Measurements from ENCODE around the gene CST2.
A peak's percentile ranks its signal among the peaks of the same experiment; 100 is the strongest.
"Not testable (repeated sequence)": the region's sequence is repeated elsewhere in the genome, so short reads cannot be mapped to it uniquely, and the experiment has no call there.

The CST2 gene

GRCh38 chr20:23826541-23827021 is at the start of gene CST2:
CST2 (minus strand) TSS chr20:23826729; CDS start chr20:23826660, 69 bp downstream.
- Histone ChIP-seq H3K36me3 (ENCODE audit: control insufficient read depth, insufficient read depth, low read length, severe bottlenecking) (no peaks in the 10 kb centered on the region), H3K4me3 (ENCODE audit: low read length) (no peak within 1 kb of the TSS), H3K9me3 (ENCODE audit: control insufficient read depth, low read length) (no peaks in the 10 kb centered on the region), H3K9ac (ENCODE audit: low read length) (no peak within 1 kb of the TSS), H3K4me1 (ENCODE audit: control insufficient read depth, insufficient read depth, low read length) (peaks cover 7% of the 10 kb centered on the region), H3K27me3 (replicated peaks; ENCODE audit: control insufficient read depth, insufficient read depth, low read length) (no peaks in the 10 kb centered on the region)
- peak; percentile 9 for DNase-seq (ENCODE audit: low read depth)

GRCh38 chr20:23875606-23876237 is 49.2 kb upstream of the CST2 start:
- Histone ChIP-seq H3K27me3 (replicated peaks; ENCODE audit: control insufficient read depth, insufficient read depth, low read length) (peaks cover 74% of the 10 kb centered on the region), H3K36me3 (ENCODE audit: control insufficient read depth, insufficient read depth, low read length, severe bottlenecking) (no peaks in the 10 kb centered on the region), H3K9ac (ENCODE audit: low read length) (no peak overlapping the region), H3K9me3 (ENCODE audit: control insufficient read depth, low read length) (peaks cover 2% of the 10 kb centered on the region), H3K4me1 (ENCODE audit: control insufficient read depth, insufficient read depth, low read length) (no peaks in the 10 kb centered on the region), H3K4me3 (ENCODE audit: low read length) (no peak overlapping the region)
- DNase-seq (ENCODE audit: low read depth), result no peak

GRCh38 chr20:23874747-23875146 is 48.2 kb upstream of the CST2 start:
- no peak for DNase-seq (ENCODE audit: low read depth)
- Histone ChIP-seq H3K27me3 (replicated peaks; ENCODE audit: control insufficient read depth, insufficient read depth, low read length) (peaks cover 75% of the 10 kb centered on the region), H3K9me3 (ENCODE audit: control insufficient read depth, low read length) (peaks cover 2% of the 10 kb centered on the region), H3K36me3 (ENCODE audit: control insufficient read depth, insufficient read depth, low read length, severe bottlenecking) (no peaks in the 10 kb centered on the region), H3K9ac (ENCODE audit: low read length) (no peak overlapping the region), H3K4me1 (ENCODE audit: control insufficient read depth, insufficient read depth, low read length) (no peaks in the 10 kb centered on the region), H3K4me3 (ENCODE audit: low read length) (no peak overlapping the region)

GRCh38 chr20:23873370-23874015 is 47.0 kb upstream of the CST2 start:
- no peak for DNase-seq (ENCODE audit: low read depth)
- H3K27me3 ChIP-seq (replicated peaks; ENCODE audit: control insufficient read depth, insufficient read depth, low read length), result peaks cover 72% of the 10 kb centered on the region
- H3K4me1 ChIP-seq (ENCODE audit: control insufficient read depth, insufficient read depth, low read length), result no peaks in the 10 kb centered on the region
- no peak overlapping the region for H3K9ac ChIP-seq (ENCODE audit: low read length)
- peaks cover 2% of the 10 kb centered on the region for H3K9me3 ChIP-seq (ENCODE audit: control insufficient read depth, low read length)
- no peaks in the 10 kb centered on the region for H3K36me3 ChIP-seq (ENCODE audit: control insufficient read depth, insufficient read depth, low read length, severe bottlenecking)
- H3K4me3 ChIP-seq (ENCODE audit: low read length), result no peak overlapping the region

GRCh38 chr20:23872065-23872464 is 45.5 kb upstream of the CST2 start:
- peaks cover 2% of the 10 kb centered on the region for H3K9me3 ChIP-seq (ENCODE audit: control insufficient read depth, low read length)
- no peaks in the 10 kb centered on the region for H3K4me1 ChIP-seq (ENCODE audit: control insufficient read depth, insufficient read depth, low read length)
- no peak overlapping the region for H3K9ac ChIP-seq (ENCODE audit: low read length)
- H3K4me3 ChIP-seq (ENCODE audit: low read length), result no peak overlapping the region
- peaks cover 70% of the 10 kb centered on the region for H3K27me3 ChIP-seq (replicated peaks; ENCODE audit: control insufficient read depth, insufficient read depth, low read length)
- no peaks in the 10 kb centered on the region for H3K36me3 ChIP-seq (ENCODE audit: control insufficient read depth, insufficient read depth, low read length, severe bottlenecking)
- no peak for DNase-seq (ENCODE audit: low read depth)

GRCh38 chr20:23870461-23870860 is 43.9 kb upstream of the CST2 start:
- no peaks in the 10 kb centered on the region for H3K4me1 ChIP-seq (ENCODE audit: control insufficient read depth, insufficient read depth, low read length)
- peaks cover 69% of the 10 kb centered on the region for H3K27me3 ChIP-seq (replicated peaks; ENCODE audit: control insufficient read depth, insufficient read depth, low read length)
- no peaks in the 10 kb centered on the region for H3K36me3 ChIP-seq (ENCODE audit: control insufficient read depth, insufficient read depth, low read length, severe bottlenecking)
- no peak for DNase-seq (ENCODE audit: low read depth)
- H3K4me3 ChIP-seq (ENCODE audit: low read length), result no peak overlapping the region
- H3K9me3 ChIP-seq (ENCODE audit: control insufficient read depth, low read length), result peaks cover 2% of the 10 kb centered on the region
- no peak overlapping the region for H3K9ac ChIP-seq (ENCODE audit: low read length)

- Histone ChIP-seq H3K9me3 (ENCODE audit: control insufficient read depth, low read length) (peaks cover 2% of the 10 kb centered on the region), H3K9ac (ENCODE audit: low read length) (no peak overlapping the region), H3K4me1 (ENCODE audit: control insufficient read depth, insufficient read depth, low read length) (no peaks in the 10 kb centered on the region), H3K27me3 (replicated peaks; ENCODE audit: control insufficient read depth, insufficient read depth, low read length) (peaks cover 62% of the 10 kb centered on the region), H3K36me3 (ENCODE audit: control insufficient read depth, insufficient read depth, low read length, severe bottlenecking) (no peaks in the 10 kb centered on the region), H3K4me3 (ENCODE audit: low read length) (no peak overlapping the region)
- DNase-seq (ENCODE audit: low read depth), result no peak
Measured at GRCh38 chr20:23869520-23869919, 43.0 kb upstream of the CST2 start.

GRCh38 chr20:23868321-23868720 is 41.8 kb upstream of the CST2 start:
- H3K9me3 ChIP-seq (ENCODE audit: control insufficient read depth, low read length), result peaks cover 2% of the 10 kb centered on the region
- DNase-seq (ENCODE audit: low read depth), result no peak
- H3K4me3 ChIP-seq (ENCODE audit: low read length), result no peak overlapping the region
- H3K9ac ChIP-seq (ENCODE audit: low read length), result no peak overlapping the region
- H3K36me3 ChIP-seq (ENCODE audit: control insufficient read depth, insufficient read depth, low read length, severe bottlenecking), result no peaks in the 10 kb centered on the region
- H3K4me1 ChIP-seq (ENCODE audit: control insufficient read depth, insufficient read depth, low read length), result no peaks in the 10 kb centered on the region
- H3K27me3 ChIP-seq (replicated peaks; ENCODE audit: control insufficient read depth, insufficient read depth, low read length), result peaks cover 54% of the 10 kb centered on the region

GRCh38 chr20:23867152-23867776 is 40.7 kb upstream of the CST2 start:
- peaks cover 48% of the 10 kb centered on the region for H3K27me3 ChIP-seq (replicated peaks; ENCODE audit: control insufficient read depth, insufficient read depth, low read length)
- no peak for DNase-seq (ENCODE audit: low read depth)
- H3K9ac ChIP-seq (ENCODE audit: low read length), result no peak overlapping the region
- no peaks in the 10 kb centered on the region for H3K4me1 ChIP-seq (ENCODE audit: control insufficient read depth, insufficient read depth, low read length)
- no peaks in the 10 kb centered on the region for H3K36me3 ChIP-seq (ENCODE audit: control insufficient read depth, insufficient read depth, low read length, severe bottlenecking)
- peaks cover 8% of the 10 kb centered on the region for H3K9me3 ChIP-seq (ENCODE audit: control insufficient read depth, low read length)
- H3K4me3 ChIP-seq (ENCODE audit: low read length), result no peak overlapping the region

- not testable (repeated sequence) for H3K9me3 ChIP-seq (ENCODE audit: control insufficient read depth, low read length); H3K9ac ChIP-seq (ENCODE audit: low read length); H3K36me3 ChIP-seq (ENCODE audit: control insufficient read depth, insufficient read depth, low read length, severe bottlenecking); H3K4me1 ChIP-seq (ENCODE audit: control insufficient read depth, insufficient read depth, low read length); DNase-seq (ENCODE audit: low read depth); H3K4me3 ChIP-seq (ENCODE audit: low read length)
- peaks cover 16% of the 10 kb centered on the region for H3K27me3 ChIP-seq (replicated peaks; ENCODE audit: control insufficient read depth, insufficient read depth, low read length)
Measured at GRCh38 chr20:23860771-23861170, 34.2 kb upstream of the CST2 start.

GRCh38 chr20:23857962-23858595 is 31.6 kb upstream of the CST2 start:
- no peak for DNase-seq (ENCODE audit: low read depth)
- Histone ChIP-seq H3K36me3 (ENCODE audit: control insufficient read depth, insufficient read depth, low read length, severe bottlenecking) (no peaks in the 10 kb centered on the region), H3K9ac (ENCODE audit: low read length) (no peak overlapping the region), H3K27me3 (replicated peaks; ENCODE audit: control insufficient read depth, insufficient read depth, low read length) (peaks cover 18% of the 10 kb centered on the region), H3K4me3 (ENCODE audit: low read length) (no peak overlapping the region), H3K9me3 (ENCODE audit: control insufficient read depth, low read length) (peaks cover 4% of the 10 kb centered on the region), H3K4me1 (ENCODE audit: control insufficient read depth, insufficient read depth, low read length) (no peaks in the 10 kb centered on the region)

Measured in adipocyte (in vitro differentiated cells).